Stimulated activated CD8-positive, alpha-beta memory T cell treated with anti-CD3 and anti-CD28 coated beads, Interleukin-7, amount 100 ng/mL, for 4 hours (primary cell): ENCODE results near the gene PIGQ.

Source experiments
- DNase-seq, 2 donors: peaks; one replicate each; pipeline ENCODE4 v3.0.0-alpha.2; 2020; ENCODE audit warnings: low read depth in 2 of 2

The PIGQ gene

DNA sequence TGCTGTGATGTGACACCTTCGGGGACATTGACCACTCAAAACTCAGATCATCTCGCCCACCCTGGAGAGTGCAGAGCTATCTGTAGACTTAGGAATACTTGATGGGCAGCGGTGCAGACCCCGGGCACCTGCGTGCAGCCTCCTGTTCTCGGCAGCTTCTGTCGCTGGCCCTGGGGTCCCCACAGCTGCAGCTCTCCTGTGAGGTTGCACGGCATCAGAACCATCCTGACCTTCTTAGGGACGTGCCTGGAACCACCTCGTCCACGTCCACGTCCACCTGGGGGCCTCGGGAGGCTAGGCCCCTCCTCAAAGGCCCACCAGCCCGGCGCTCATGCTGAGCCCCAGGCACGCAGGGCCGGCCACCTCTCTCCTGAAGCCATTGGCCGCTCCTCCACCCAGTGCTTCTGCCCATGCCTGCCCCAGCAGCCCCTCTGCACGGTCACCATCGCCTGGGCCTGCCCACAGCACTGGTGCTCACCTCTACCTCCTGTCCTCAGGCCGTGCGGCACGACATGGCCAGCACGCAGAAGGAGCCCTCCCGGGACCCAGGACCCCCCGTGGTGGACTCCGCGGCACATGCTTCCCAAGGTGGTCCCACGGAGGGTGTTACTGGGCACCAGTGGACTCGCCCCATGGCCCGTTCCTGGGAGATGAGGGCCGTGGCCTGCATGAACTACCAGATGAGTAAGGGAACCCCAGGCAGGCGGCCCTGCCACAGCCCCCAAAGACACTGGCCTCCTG lies 58.7 kb downstream of the PIGQ start:
- DNase-seq = no peak

DNA sequence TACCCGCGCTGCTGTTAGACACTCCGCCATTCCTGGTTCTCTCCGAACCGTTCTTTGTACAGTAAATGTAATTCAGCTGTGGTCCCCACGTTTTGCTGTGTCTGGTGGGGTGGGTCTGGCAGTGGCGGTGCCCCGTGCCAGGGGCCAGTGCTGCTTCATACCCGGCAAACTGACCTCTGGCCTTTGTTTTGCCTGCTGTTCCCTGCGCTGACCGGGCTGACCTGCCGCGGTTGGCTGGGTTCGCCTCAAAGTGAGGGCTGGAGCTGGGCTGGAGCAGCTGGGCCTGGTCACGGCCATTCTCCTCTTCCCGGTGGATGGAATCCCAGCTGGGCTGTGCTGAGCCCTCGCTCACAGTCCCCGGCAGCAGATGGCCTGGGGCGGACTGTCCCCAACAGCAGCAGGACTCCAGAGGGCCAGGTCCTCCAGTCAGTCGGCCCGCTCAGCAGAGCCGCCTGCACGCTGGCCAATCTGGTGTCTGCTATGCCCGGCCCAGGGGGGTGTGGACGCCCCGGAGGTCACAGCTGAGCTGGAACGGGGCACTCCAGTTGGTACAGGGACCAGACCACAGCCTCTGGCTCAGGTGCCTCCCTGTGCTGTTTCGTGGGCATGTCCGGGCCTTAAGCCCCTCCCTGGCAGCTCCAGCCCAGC lies 59.5 kb downstream of the PIGQ start:
- no peak for DNase-seq

DNA sequence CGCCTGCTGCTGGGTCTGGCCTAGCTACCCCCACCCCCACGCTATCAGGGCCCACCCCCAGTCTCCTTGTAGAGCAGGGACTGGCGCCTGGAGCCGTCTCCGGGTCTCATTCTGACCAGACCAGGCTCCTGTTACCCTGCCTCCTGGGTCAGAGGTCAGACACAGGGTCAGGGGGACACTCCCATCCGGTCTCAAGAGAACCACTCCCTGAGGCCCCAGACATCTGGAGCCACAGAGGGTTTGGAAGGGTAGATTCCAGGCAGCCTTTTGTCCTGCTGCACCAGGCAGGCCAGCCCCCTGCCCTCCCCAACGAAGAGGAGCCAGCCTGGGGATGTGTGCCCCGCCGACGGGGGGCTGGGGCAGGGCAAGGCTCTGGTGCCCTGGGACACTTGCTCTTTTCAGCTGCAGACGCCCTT lies 60.1 kb downstream of the PIGQ start:
- DNase-seq = no peak

DNA sequence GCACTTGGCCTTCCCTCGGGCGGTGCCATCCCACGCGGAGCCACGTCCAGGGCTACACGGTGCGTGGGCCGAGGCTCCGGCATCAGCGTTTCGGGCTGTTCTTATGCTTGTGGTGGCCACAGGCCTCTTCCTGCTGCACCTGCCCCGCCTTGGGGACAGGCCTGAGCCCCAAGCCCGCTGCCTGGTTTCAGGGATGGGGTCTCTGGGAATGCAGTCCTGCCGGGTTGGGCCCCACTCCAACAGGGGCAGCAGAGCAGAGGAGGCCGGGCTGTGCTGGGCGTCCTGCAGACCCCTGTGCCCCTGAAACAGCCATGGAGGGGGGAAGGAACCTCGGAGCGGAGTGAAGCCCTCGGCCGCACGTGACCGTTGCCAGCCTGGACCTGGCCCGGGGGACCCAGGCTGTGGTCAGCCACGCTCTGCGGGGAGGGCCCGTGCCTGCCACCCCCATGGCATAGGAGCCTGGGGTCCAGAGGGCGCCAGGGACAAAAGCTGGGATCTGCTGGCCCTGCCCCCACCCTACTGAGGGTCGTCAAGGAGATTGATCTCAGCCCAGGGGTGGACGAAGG lies 60.6 kb downstream of the PIGQ start:
- no peak for DNase-seq

DNA sequence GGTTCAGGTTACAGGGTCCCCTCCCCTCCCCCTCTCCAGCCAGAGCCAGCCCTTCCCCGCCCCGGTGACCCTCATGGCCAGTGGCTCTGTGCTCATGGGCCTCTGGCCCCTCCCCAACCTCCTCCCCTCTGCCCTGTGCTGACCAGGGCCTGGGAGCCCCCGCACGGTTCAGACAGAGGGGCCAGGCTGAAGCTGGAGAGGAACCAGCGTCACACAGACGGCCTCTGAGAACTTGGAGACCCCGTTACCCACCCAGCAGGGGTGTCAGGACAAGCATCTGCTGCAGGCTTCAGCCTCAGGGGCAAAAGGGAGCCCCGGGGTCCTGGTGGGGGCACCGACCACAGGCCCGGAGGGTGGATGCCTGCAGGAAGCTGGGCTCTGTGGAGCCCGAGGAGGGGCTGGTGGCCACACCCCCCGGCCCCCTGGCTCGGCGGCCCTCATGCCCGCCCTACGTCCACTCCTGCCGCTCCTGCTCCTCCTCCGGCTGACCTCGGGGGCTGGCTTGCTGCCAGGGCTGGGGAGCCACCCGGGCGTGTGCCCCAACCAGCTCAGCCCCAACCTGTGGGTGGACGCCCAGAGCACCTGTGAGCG lies 61.1 kb downstream of the PIGQ start, which contains the start of gene WFIKKN1:
Gene WFIKKN1, plus strand, starts transcription at position 171 of the 591 bp plus-strand sequence. Its CDS starts 269 bp downstream, at position 440.
- no peak for DNase-seq

DNA sequence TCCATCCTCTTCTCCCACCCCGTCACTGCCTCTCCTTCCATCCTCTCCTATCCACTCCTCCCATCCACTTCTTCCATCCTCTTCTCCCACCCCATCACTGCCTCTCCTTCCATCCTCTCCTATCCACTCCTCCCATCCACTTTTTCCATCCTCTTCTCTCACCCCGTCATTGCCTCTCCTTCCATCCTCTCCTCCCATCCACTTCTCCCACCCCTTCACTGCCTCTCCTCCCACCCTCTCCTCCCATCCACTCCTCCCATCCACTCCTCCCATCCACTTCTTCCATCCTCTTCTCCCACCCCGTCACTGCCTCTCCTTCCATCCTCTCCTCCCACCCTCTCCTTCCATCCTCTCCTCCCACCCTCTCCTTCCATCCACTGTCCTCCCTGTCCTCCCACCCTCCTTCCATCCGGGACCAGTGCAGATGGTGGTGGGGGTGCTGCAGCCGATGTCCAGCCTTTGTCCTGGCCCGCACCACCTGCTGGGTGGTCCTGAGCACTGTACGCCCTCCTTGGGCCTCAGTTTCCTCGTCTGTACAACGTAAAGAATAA lies 62.1 kb downstream of the PIGQ start:
- no peak for DNase-seq

DNA sequence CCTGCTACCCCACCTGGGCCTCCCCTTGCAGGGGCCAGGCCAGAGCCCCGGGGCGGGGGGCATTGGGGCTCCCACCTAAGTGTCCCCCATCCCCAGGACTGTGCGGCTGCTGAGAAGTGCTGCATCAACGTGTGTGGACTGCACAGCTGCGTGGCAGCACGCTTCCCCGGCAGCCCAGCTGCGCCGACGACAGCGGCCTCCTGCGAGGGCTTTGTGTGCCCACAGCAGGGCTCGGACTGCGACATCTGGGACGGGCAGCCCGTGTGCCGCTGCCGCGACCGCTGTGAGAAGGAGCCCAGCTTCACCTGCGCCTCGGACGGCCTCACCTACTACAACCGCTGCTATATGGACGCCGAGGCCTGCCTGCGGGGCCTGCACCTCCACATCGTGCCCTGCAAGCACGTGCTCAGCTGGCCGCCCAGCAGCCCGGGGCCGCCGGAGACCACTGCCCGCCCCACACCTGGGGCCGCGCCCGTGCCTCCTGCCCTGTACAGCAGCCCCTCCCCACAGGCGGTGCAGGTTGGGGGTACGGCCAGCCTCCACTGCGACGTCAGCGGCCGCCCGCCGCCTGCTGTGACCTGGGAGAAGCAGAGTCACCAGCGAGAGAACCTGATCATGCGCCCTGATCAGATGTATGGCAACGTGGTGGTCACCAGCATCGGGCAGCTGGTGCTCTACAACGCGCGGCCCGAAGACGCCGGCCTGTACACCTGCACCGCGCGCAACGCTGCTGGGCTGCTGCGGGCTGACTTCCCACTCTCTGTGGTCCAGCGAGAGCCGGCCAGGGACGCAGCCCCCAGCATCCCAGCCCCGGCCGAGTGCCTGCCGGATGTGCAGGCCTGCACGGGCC lies 62.9 kb downstream of the PIGQ start:
- no peak for DNase-seq

DNA sequence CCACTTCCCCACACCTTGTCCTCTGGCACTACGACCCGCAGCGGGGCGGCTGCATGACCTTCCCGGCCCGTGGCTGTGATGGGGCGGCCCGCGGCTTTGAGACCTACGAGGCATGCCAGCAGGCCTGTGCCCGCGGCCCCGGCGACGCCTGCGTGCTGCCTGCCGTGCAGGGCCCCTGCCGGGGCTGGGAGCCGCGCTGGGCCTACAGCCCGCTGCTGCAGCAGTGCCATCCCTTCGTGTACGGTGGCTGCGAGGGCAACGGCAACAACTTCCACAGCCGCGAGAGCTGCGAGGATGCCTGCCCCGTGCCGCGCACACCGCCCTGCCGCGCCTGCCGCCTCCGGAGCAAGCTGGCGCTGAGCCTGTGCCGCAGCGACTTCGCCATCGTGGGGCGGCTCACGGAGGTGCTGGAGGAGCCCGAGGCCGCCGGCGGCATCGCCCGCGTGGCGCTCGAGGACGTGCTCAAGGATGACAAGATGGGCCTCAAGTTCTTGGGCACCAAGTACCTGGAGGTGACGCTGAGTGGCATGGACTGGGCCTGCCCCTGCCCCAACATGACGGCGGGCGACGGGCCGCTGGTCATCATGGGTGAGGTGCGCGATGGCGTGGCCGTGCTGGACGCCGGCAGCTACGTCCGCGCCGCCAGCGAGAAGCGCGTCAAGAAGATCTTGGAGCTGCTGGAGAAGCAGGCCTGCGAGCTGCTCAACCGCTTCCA lies 63.7 kb downstream of the PIGQ start:
- DNase-seq = no peak
